Keratinocyte (primary cell): ENCODE results near the gene POLD4.
A peak's percentile ranks its signal among the peaks of the same experiment; 100 is the strongest.

Experiments
- CTCF ChIP-seq, 3 experiments: IDR thresholded peaks in 1 of 3; conservative IDR thresholded peaks in 1 of 3; optimal IDR thresholded peaks in 1 of 3; 2 replicates in 2 of 3; 3 replicates in 1 of 3; pipeline versions ENCODE3 to v1.5.1; 2011; ENCODE audit warnings: low read length in 3 of 3, mild to moderate bottlenecking in 3 of 3, moderate library complexity in 2 of 3, control low read depth in 1 of 3, inconsistent platforms in 1 of 3; ENCODE audit not compliant: insufficient read depth in 2 of 3; ENCODE audit errors: extremely low read depth in 1 of 3
- EZH2 ChIP-seq: IDR thresholded peaks from one replicate; pipeline ENCODE4 v1.6.1; 2012; ENCODE audit warnings: inconsistent platforms, mild to moderate bottlenecking, low read length, moderate library complexity

GRCh38 chr11:67373648-67374570 lies 20.6 kb upstream of the POLD4 start:
- TF ChIP-seq CTCF (optimal IDR thresholded peaks at IDR 0.05 in 1 of 3, IDR thresholded peaks at IDR 0.05 in 1 of 3, conservative IDR thresholded peaks at IDR 0.05 in 1 of 3; ENCODE audit: extremely low read depth in 1 of 3, insufficient read depth in 2 of 3, low read length in 3 of 3) (peak in 1 of 3 experiments; percentile 34), EZH2 (no peak)
